Osteoblast (primary cell): Measurements from ENCODE around the gene SPO11. TPM values are rescaled to one million over a fixed set of nuclear protein-coding genes. Genes with fewer than 3 reads are reported as not detected.

Experiments used
- DNase-seq: peaks from one replicate; pipeline ENCODE4 v3.0.0; 2011; ENCODE audit warnings: low spot score, mixed read lengths; ENCODE audit not compliant: insufficient read length; ENCODE audit errors: missing footprints
- H2AFZ ChIP-seq: 2 replicates; pipeline ENCODE4 v1.6.0; 2011; ENCODE audit warnings: mild to moderate bottlenecking, low read length
- H3K27ac ChIP-seq: 2 replicates; pipeline ENCODE4 v1.5.1; 2011; ENCODE audit warnings: mild to moderate bottlenecking, low read depth, low read length, moderate library complexity
- H3K27me3 ChIP-seq: 2 replicates; pipeline ENCODE4 v1.6.0; 2012; ENCODE audit warnings: mild to moderate bottlenecking, control low read depth, inconsistent platforms, low read length, moderate library complexity; ENCODE audit not compliant: insufficient read depth
- H3K36me3 ChIP-seq: 2 replicates; pipeline ENCODE4 v1.5.1; 2011; ENCODE audit warnings: mild to moderate bottlenecking, low read length, control low read depth, moderate library complexity; ENCODE audit not compliant: insufficient read depth
- H3K4me1 ChIP-seq: 2 replicates; pipeline ENCODE4 v1.5.1; 2011; ENCODE audit warnings: mild to moderate bottlenecking, low read length, control low read depth, moderate library complexity; ENCODE audit not compliant: insufficient read depth
- H3K4me2 ChIP-seq: 2 replicates; pipeline ENCODE4 v1.6.0; 2011; ENCODE audit warnings: mild to moderate bottlenecking, low read length; ENCODE audit not compliant: insufficient read depth
- H3K4me3 ChIP-seq: fragments of 200-600 bp; sonication (generic); 3 replicates; pipeline ENCODE4 v1.5.1; 2012; ENCODE audit warnings: mild to moderate bottlenecking, low read length, inconsistent platforms; ENCODE audit not compliant: insufficient read depth
- H3K79me2 ChIP-seq: 2 replicates; pipeline ENCODE4 v1.6.0; 2012; ENCODE audit warnings: mild to moderate bottlenecking, low read length, control low read depth, inconsistent platforms; ENCODE audit not compliant: insufficient read depth
- H3K9me3 ChIP-seq: 2 replicates; pipeline ENCODE4 v1.5.1; 2011; ENCODE audit warnings: low read depth, low read length, control low read depth
- H4K20me1 ChIP-seq: 2 replicates; pipeline ENCODE4 v1.6.0; 2012; ENCODE audit warnings: mild to moderate bottlenecking, low read length, control low read depth; ENCODE audit not compliant: insufficient read depth
- CTCF ChIP-seq: IDR thresholded peaks from 2 replicates; pipeline ENCODE4 v1.5.1; 2011; ENCODE audit warnings: mild to moderate bottlenecking, low read depth, low read length, moderate library complexity; ENCODE audit errors: extremely low read depth
- total RNA-seq: library from RNA; depleted of rRNA; stranded (reverse); fragments of >200 nt; gene quantifications from 2 replicates; pipeline ENCODE4 v1.2.3, GENCODE V29; 2012

The SPO11 gene
- total RNA-seq, 1 donor, result not detected

- Histone ChIP-seq H3K27me3 (no peaks in the 10 kb centered on the region), H2AFZ (no peak overlapping the region), H3K4me3 (no peak overlapping the region), H3K9me3 (no peaks in the 10 kb centered on the region), H3K27ac (no peak overlapping the region), H4K20me1 (peaks cover 3% of the 10 kb centered on the region), H3K4me1 (peaks cover 7% of the 10 kb centered on the region), H3K4me2 (no peak overlapping the region), H3K79me2 (peaks cover 3% of the 10 kb centered on the region), H3K36me3 (peaks cover 92% of the 10 kb centered on the region)
- no peak for TF ChIP-seq CTCF
- DNase-seq, result no peak
These were observed 40.7 kb downstream of the SPO11 start for GRCh38 chr20:57370316-57370715.

DNA sequence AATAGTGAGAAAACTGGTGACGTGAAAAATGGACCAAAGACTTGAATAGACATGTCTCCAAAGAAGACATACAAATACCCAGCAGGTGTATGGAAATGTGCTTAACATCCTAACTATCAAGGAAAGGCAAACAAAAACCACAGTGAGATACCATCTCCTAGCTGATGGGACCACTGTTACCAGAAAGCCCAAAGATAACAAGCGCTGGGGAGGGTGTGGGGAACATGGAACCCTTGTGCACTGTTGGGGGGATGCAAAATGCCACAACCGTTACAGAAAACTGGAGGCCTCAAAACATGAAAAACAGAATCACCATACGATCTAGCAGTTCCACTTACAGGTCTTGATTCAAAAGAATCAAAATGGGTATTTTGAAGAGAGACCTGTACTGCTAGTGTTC lies 41.8 kb downstream of the SPO11 start:
- H3K79me2 ChIP-seq, result no peaks in the 10 kb centered on the region
- H3K9me3 ChIP-seq, result no peaks in the 10 kb centered on the region
- no peak overlapping the region for H2AFZ ChIP-seq
- peaks cover 13% of the 10 kb centered on the region for H4K20me1 ChIP-seq
- no peak overlapping the region for H3K4me2 ChIP-seq
- no peak overlapping the region for H3K27ac ChIP-seq
- H3K27me3 ChIP-seq, result no peaks in the 10 kb centered on the region
- no peak for TF ChIP-seq CTCF
- no peak for DNase-seq
- H3K4me3 ChIP-seq, result no peak overlapping the region
- peaks cover 92% of the 10 kb centered on the region for H3K36me3 ChIP-seq
- peaks cover 9% of the 10 kb centered on the region for H3K4me1 ChIP-seq

DNA sequence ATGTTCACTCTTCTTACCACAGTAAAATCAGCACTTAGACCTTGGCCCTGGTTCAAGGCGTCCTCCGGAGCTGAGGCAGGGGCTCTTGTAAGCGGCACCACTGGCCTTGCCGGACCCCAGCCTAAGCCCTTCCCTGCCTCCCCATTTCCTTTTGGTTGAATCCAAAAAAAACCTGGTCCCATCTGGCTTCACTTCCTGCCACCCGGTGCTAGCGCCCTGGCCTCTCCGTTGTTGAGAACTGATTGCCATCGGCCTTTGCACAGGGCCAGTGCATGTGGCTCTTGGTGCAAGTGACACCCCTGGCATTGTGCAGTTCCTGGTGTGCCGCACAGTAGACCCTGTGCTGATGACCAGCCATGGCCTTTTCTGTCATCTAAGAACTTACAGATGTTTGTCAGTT lies 42.6 kb downstream of the SPO11 start:
- H3K9me3 ChIP-seq, result no peaks in the 10 kb centered on the region
- no peak overlapping the region for H3K27ac ChIP-seq
- H3K4me3 ChIP-seq, result no peak overlapping the region
- H3K27me3 ChIP-seq, result no peaks in the 10 kb centered on the region
- no peak overlapping the region for H3K4me2 ChIP-seq
- peaks cover 90% of the 10 kb centered on the region for H3K36me3 ChIP-seq
- peaks cover 13% of the 10 kb centered on the region for H4K20me1 ChIP-seq
- H3K4me1 ChIP-seq, result peaks cover 9% of the 10 kb centered on the region
- H2AFZ ChIP-seq, result no peak overlapping the region
- no peak for DNase-seq
- H3K79me2 ChIP-seq, result no peaks in the 10 kb centered on the region
- TF ChIP-seq CTCF, result no peak

DNA sequence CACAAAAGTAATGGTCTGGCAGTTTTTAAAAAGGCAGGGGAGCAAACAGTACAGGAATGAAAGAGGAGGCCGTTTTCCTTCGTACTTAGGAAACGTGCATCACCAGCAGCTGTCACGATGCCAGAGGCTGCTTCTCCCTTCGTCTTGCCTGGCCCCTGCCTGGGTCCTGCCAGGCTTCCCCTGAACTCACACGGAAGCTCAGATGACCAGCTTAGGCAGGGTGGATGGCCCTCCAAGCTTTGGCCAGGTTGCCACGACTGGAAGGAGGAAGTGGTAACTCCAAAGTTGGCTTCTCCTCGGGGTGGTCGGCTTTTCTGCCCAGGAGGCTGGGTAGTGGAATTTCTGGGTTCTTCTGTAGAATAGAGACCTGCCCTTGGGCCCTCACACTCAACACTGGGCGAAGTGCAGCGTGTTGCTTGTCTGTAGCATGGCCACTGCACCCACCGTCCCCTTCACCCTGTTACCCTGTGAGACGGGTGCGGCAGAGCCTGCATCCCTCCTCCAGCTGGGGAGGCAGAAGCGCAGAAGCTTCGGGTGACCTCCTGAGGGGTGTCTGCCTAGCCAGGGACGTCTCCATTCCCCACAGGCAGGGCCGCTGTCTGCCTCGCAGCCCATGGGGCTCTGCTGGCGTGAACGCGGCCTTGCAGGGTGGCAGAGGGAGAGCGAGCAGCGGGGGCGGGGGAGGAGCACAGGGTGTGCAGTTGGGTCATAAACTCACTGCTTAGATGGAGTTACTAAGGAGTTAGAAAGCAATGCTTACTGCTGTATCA lies 43.2 kb downstream of the SPO11 start:
- TF ChIP-seq CTCF, result no peak
- Histone ChIP-seq H3K4me3 (no peak overlapping the region), H3K36me3 (peaks cover 91% of the 10 kb centered on the region), H3K4me2 (no peak overlapping the region), H3K27ac (no peak overlapping the region), H3K79me2 (no peaks in the 10 kb centered on the region), H3K27me3 (no peaks in the 10 kb centered on the region), H3K4me1 (peaks cover 9% of the 10 kb centered on the region), H3K9me3 (no peaks in the 10 kb centered on the region), H4K20me1 (peaks cover 15% of the 10 kb centered on the region), H2AFZ (no peak overlapping the region)
- no peak for DNase-seq
